ENCODE results near the gene NEURL4.

DNA sequence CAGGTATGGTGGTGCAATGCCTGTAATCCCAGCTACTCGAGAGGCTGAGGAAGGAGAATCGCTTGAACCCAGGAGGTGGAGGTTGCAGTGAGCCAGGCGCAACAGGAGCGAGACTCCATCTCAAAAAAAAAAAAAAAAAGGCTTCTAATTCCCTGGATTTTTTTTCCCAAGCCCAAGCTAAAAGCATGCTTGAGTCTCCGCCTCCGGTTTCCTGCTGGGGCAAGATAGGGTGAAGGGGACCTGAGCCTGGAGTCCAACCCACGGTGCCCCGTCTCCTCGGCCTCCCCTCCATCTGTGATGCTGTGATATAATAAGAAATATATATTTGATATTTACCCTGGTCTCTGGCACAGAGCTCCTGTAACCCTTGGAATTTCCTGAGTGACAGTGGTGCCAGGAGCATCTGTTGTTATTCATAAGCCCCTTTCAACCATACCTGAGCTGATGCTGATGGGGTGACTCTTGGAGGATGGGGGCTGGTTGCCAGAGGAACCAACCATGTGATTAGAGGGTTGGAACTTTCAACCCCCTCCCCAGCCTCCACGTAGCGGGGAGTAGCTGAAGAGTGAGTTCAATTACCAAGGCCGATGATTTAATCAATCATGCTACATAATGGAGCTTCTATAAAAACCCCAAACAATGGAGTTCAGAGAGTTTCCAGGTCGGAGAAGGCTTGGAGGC, 38.9 kb upstream of the NEURL4 start:
- TF ChIP-seq, protein P1, sequence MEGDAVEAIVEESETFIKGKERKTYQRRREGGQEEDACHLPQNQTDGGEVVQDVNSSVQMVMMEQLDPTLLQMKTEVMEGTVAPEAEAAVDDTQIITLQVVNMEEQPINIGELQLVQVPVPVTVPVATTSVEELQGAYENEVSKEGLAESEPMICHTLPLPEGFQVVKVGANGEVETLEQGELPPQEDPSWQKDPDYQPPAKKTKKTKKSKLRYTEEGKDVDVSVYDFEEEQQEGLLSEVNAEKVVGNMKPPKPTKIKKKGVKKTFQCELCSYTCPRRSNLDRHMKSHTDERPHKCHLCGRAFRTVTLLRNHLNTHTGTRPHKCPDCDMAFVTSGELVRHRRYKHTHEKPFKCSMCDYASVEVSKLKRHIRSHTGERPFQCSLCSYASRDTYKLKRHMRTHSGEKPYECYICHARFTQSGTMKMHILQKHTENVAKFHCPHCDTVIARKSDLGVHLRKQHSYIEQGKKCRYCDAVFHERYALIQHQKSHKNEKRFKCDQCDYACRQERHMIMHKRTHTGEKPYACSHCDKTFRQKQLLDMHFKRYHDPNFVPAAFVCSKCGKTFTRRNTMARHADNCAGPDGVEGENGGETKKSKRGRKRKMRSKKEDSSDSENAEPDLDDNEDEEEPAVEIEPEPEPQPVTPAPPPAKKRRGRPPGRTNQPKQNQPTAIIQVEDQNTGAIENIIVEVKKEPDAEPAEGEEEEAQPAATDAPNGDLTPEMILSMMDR (IDR thresholded peaks at IDR 0.05; ENCODE audit: low read depth, low read length, poor library complexity, severe bottlenecking) = no peak
- TF ChIP-seq EZH2phosphoT487 (IDR thresholded peaks at IDR 0.05; ENCODE audit: borderline replicate concordance, low read length) = no peak
